K562 (cell line): ENCODE measurements around the gene GCDH. TPM values are rescaled to one million over a fixed set of nuclear protein-coding genes. Genes with fewer than 3 reads are reported as not detected.

Source experiments
- ARID3B ChIP-seq: fragments of 250-450 bp; sonication (Bioruptor Pico); IDR thresholded peaks from 2 replicates; pipeline ENCODE4 v1.4.0; 2020; ENCODE audit warnings: borderline replicate concordance
- CXXC5 ChIP-seq: fragments of 250-450 bp; sonication (Bioruptor Pico); IDR thresholded peaks from 2 replicates; pipeline ENCODE4 v1.8.0; 2022; ENCODE audit warnings: inconsistent platforms, mild to moderate bottlenecking, moderate library complexity
- FOS ChIP-seq: IDR thresholded peaks from 3 replicates; pipeline ENCODE4 v1.6.1; 2011; ENCODE audit not compliant: insufficient read length; ENCODE audit errors: extremely low read depth
- FOXA1 ChIP-seq: fragments of 450-650 bp; IDR thresholded peaks from 2 replicates; pipeline ENCODE4 v1.6.1; 2016; ENCODE audit warnings: mild to moderate bottlenecking, borderline replicate concordance
- FOXP1 ChIP-seq: sonication (generic); formaldehyde crosslinking; IDR thresholded peaks from 2 replicates; pipeline ENCODE4 v1.8.0; 2022; ENCODE audit warnings: mild to moderate bottlenecking, missing genetic modification reagents
- HDAC8 ChIP-seq: fragments of 450-650 bp; IDR thresholded peaks from 2 replicates; pipeline ENCODE4 v1.6.1; 2016; ENCODE audit warnings: mild to moderate bottlenecking, missing genetic modification characterization, moderate library complexity, missing compliant biosample characterization
- IRF1 ChIP-seq: sonication (generic); formaldehyde crosslinking; IDR thresholded peaks from 2 replicates; pipeline ENCODE4 v1.8.0; 2022; ENCODE audit warnings: missing genetic modification reagents, mild to moderate bottlenecking, borderline replicate concordance
- KDM2B ChIP-seq: fragments of 250-450 bp; sonication (Bioruptor Pico); IDR thresholded peaks from 2 replicates; pipeline ENCODE4 v1.8.0; 2021; ENCODE audit warnings: mild to moderate bottlenecking, moderate library complexity
- NRF1 ChIP-seq, 2 experiments: fragments of 450-650 bp; IDR thresholded peaks in 1 of 2; conservative IDR thresholded peaks in 1 of 2; 2 replicates each; pipeline ENCODE4 v1.6.1; 2014; ENCODE audit warnings: mild to moderate bottlenecking in 2 of 2
- SUPT5H ChIP-seq: fragments of 450-650 bp; IDR thresholded peaks from 2 replicates; pipeline ENCODE4 v1.6.1; 2016
- ZNF133 ChIP-seq: fragments of 250-450 bp; sonication (Bioruptor Pico); IDR thresholded peaks from 2 replicates; pipeline ENCODE4 v1.4.0; 2020; ENCODE audit warnings: mild to moderate bottlenecking
- ZNF140 ChIP-seq: fragments of 250-450 bp; sonication (Bioruptor Pico); IDR thresholded peaks from 2 replicates; pipeline ENCODE4 v1.8.0; 2021; ENCODE audit warnings: moderate library complexity, mild to moderate bottlenecking, inconsistent platforms
- ZNF224 ChIP-seq: sonication (generic); formaldehyde crosslinking; IDR thresholded peaks from 2 replicates; pipeline ENCODE4 v1.8.0; 2022; ENCODE audit warnings: mild to moderate bottlenecking, missing genetic modification reagents
- ZNF280B ChIP-seq: fragments of 250-450 bp; sonication (Bioruptor Pico); IDR thresholded peaks from 2 replicates; pipeline ENCODE4 v1.5.1; 2021; ENCODE audit warnings: mild to moderate bottlenecking
- ZNF41 ChIP-seq: fragments of 250-450 bp; sonication (Bioruptor Pico); conservative IDR thresholded peaks from 2 replicates; pipeline ENCODE4 v1.4.0; 2020; ENCODE audit warnings: mild to moderate bottlenecking
- polyA plus RNA-seq, 8 experiments: library from polyadenylated mRNA; depleted of rRNA in 4 of 8; stranded (reverse) in 5 of 8; unstranded in 3 of 8; fragments of >200 nt; fragmentation: Nextera tagmentation in 2 of 8; fragmentation: Illumina TruSeq in 1 of 8; extraction: Ambion mirVana in 2 of 8; extraction: Trizol in 1 of 8; gene quantifications; 2 replicates each; pipeline versions ENCODE4 v1.2.1 to v1.2.3, GENCODE V29; 2011 to 2014; ENCODE audit warnings: inconsistent platforms in 1 of 8, missing spikeins in 1 of 8
- total RNA-seq, 7 experiments: library from RNA; depleted of rRNA in 6 of 7; stranded (reverse); fragments of >200 nt in 6 of 7; fragmentation: Illumina TruSeq in 2 of 7; extraction: Trizol in 2 of 7; gene quantifications; 2 replicates each; pipeline versions ENCODE4 v1.2.1 to v1.2.3, GENCODE V29; 2011 to 2021; ENCODE audit warnings: low replicate concordance in 1 of 7
- TF ChIP-seq, protein P1 (sequence below): sonication (generic); formaldehyde crosslinking; IDR thresholded peaks from 2 replicates; pipeline ENCODE4 v1.8.1; 2022; ENCODE audit warnings: missing genetic modification reagents
- TF ChIP-seq, protein P2 (sequence below): fragments of 450-650 bp; IDR thresholded peaks from one replicate; pipeline ENCODE4 v1.6.1; 2018; ENCODE audit warnings: mild to moderate bottlenecking, moderate library complexity; ENCODE audit not compliant: partially characterized antibody
- TF ChIP-seq, protein P3 (sequence below): fragments of 250-450 bp; sonication (Bioruptor Pico); IDR thresholded peaks from 2 replicates; pipeline ENCODE4 v1.5.0; 2020; ENCODE audit warnings: mild to moderate bottlenecking

The GCDH gene
- total and polyA plus RNA-seq, 9 of the 15 experiments (the other 6 are each of a cell fraction or from before 2014, with no cell fraction given) = 2.9 to 50.8 (median 19.1) TPM

- no peak for TF ChIP-seq FOXA1
- TF ChIP-seq ARID3B (CRISPR knock-in tag) = no peak
- TF ChIP-seq FOS = peak; percentile 98
- peak; percentile 87 for TF ChIP-seq CXXC5 (CRISPR knock-in tag)
- no peak for TF ChIP-seq IRF1 (CRISPR knock-in tag)
- TF ChIP-seq HDAC8 (tag) = 0 out of 2 replicates have a peak, but pooled peaks have one; percentile 20
- peak; percentile 77 to 78 for TF ChIP-seq NRF1 (conservative IDR thresholded peaks at IDR 0.05 in 1 of 2, IDR thresholded peaks at IDR 0.05 in 1 of 2)
- TF ChIP-seq ZNF41 (CRISPR knock-in tag) = 0 out of 2 replicates have a peak, but pooled peaks have one; percentile 43
- TF ChIP-seq KDM2B (CRISPR knock-in tag) = no peak
- TF ChIP-seq, protein P1, sequence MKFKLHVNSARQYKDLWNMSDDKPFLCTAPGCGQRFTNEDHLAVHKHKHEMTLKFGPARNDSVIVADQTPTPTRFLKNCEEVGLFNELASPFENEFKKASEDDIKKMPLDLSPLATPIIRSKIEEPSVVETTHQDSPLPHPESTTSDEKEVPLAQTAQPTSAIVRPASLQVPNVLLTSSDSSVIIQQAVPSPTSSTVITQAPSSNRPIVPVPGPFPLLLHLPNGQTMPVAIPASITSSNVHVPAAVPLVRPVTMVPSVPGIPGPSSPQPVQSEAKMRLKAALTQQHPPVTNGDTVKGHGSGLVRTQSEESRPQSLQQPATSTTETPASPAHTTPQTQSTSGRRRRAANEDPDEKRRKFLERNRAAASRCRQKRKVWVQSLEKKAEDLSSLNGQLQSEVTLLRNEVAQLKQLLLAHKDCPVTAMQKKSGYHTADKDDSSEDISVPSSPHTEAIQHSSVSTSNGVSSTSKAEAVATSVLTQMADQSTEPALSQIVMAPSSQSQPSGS = no peak
- TF ChIP-seq ZNF280B (CRISPR knock-in tag) = no peak
- TF ChIP-seq, protein P2, sequence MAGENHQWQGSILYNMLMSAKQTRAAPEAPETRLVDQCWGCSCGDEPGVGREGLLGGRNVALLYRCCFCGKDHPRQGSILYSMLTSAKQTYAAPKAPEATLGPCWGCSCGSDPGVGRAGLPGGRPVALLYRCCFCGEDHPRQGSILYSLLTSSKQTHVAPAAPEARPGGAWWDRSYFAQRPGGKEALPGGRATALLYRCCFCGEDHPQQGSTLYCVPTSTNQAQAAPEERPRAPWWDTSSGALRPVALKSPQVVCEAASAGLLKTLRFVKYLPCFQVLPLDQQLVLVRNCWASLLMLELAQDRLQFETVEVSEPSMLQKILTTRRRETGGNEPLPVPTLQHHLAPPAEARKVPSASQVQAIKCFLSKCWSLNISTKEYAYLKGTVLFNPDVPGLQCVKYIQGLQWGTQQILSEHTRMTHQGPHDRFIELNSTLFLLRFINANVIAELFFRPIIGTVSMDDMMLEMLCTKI = no peak
- peak; percentile 99 for TF ChIP-seq SUPT5H
- TF ChIP-seq ZNF133 (CRISPR knock-in tag) = no peak
- TF ChIP-seq, protein P3, sequence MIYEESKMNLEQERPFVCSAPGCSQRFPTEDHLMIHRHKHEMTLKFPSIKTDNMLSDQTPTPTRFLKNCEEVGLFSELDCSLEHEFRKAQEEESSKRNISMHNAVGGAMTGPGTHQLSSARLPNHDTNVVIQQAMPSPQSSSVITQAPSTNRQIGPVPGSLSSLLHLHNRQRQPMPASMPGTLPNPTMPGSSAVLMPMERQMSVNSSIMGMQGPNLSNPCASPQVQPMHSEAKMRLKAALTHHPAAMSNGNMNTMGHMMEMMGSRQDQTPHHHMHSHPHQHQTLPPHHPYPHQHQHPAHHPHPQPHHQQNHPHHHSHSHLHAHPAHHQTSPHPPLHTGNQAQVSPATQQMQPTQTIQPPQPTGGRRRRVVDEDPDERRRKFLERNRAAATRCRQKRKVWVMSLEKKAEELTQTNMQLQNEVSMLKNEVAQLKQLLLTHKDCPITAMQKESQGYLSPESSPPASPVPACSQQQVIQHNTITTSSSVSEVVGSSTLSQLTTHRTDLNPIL = no peak
- no peak for TF ChIP-seq ZNF224 (CRISPR knock-in tag)
- TF ChIP-seq ZNF140 (CRISPR knock-in tag) = no peak
- TF ChIP-seq FOXP1 (CRISPR knock-in tag) = peak; percentile 88; the same call in 1 of the 2 replicates
These were observed 47.2 kb downstream of the GCDH start, which contains the start of gene CALR (continued) for GRCh38 chr19:12937927-12938778.
